Endothelial cell of umbilical vein (primary cell): ENCODE results near the gene CNOT1. TPM values are rescaled to one million over a fixed set of nuclear protein-coding genes. Genes with fewer than 3 reads are reported as not detected.
"Not testable (repeated sequence)": the region's sequence is repeated elsewhere in the genome, so short reads cannot be mapped to it uniquely, and the experiment has no call there.

Source experiments
- BruUV-seq: library from RNA; stranded (reverse); fragments of 400-500 nt; replicated peaks from 2 replicates; lab custom pipeline; 2021; lab: Mats Ljungman, UMichigan
- CTCF ChIA-PET: fragments of 300-600, 350-600 bp; sonication (Branson Sonifier 250); formaldehyde crosslinking; loops from one replicate; lab custom pipeline; 2021; ENCODE audit warnings: antibody characterized with exemption, inconsistent platforms; lab: Charles Lee
- POLR2A ChIA-PET: fragments of 300-600, 350-600 bp; sonication (Branson Sonifier 250); formaldehyde crosslinking; loops from one replicate; lab custom pipeline; 2021; ENCODE audit warnings: antibody characterized with exemption, inconsistent platforms; lab: Charles Lee
- DNase-seq: peaks from one replicate; pipeline ENCODE4 v3.0.0-alpha.2; 2011; ENCODE audit warnings: low read depth, low spot score
- FAIRE-seq: peaks from 2 replicates; lab custom pipeline; 2011; peaks lifted over from hg19 to GRCh38; lab: Jason Lieb, UNC
- H2AFZ ChIP-seq: 2 replicates; pipeline ENCODE4 v1.6.0; 2012; ENCODE audit warnings: low read depth, low read length, control low read depth, inconsistent platforms
- H3K27ac ChIP-seq: 2 replicates; pipeline ENCODE4 v1.5.1; 2011; ENCODE audit warnings: low read depth, mild to moderate bottlenecking, control low read depth, low read length, moderate library complexity; ENCODE audit not compliant: insufficient read depth
- H3K27me3 ChIP-seq, 2 experiments: 2 replicates each; pipeline versions ENCODE4 v1.6.0 to v1.6.1; 2011; ENCODE audit warnings: low read length in 2 of 2, mixed read lengths in 1 of 2; ENCODE audit not compliant: control insufficient read depth in 2 of 2, insufficient read depth in 2 of 2
- H3K36me3 ChIP-seq, 2 experiments: 2 replicates in 1 of 2; 3 replicates in 1 of 2; pipeline ENCODE4 v1.5.1; 2011; ENCODE audit warnings: low read length in 2 of 2, mild to moderate bottlenecking in 1 of 2, moderate library complexity in 1 of 2; ENCODE audit not compliant: control insufficient read depth in 2 of 2, insufficient read depth in 2 of 2; ENCODE audit errors: extremely low read depth in 1 of 2
- H3K4me1 ChIP-seq: 3 replicates; pipeline ENCODE4 v1.5.1; 2011; ENCODE audit warnings: mild to moderate bottlenecking, low read length; ENCODE audit not compliant: control insufficient read depth, insufficient read depth; ENCODE audit errors: extremely low read depth
- H3K4me2 ChIP-seq: 2 replicates; pipeline ENCODE4 v1.6.1; 2011; ENCODE audit warnings: low read length, control low read depth, mixed read lengths; ENCODE audit not compliant: insufficient read depth
- H3K4me3 ChIP-seq, 3 experiments: fragments of 200-600 bp in 1 of 3; sonication (generic), shearing (Covaris generic) in 1 of 3; replicated peaks in 1 of 3; 2 replicates each; pipeline ENCODE4 v1.5.1; 2011 to 2016; ENCODE audit warnings: control low read depth in 3 of 3, low read length in 3 of 3, mild to moderate bottlenecking in 2 of 3, inconsistent platforms in 1 of 3, low read depth in 1 of 3, moderate library complexity in 1 of 3; ENCODE audit not compliant: insufficient read depth in 1 of 3
- H3K79me2 ChIP-seq: 2 replicates; pipeline ENCODE4 v1.6.0; 2012; ENCODE audit warnings: low read length, inconsistent platforms; ENCODE audit not compliant: control insufficient read depth, insufficient read depth
- H3K9ac ChIP-seq: replicated peaks from 2 replicates; pipeline ENCODE3; 2011; ENCODE audit warnings: low read length, control low read depth; ENCODE audit not compliant: insufficient read depth; ENCODE audit errors: extremely low read depth
- H3K9me1 ChIP-seq: replicated peaks from 3 replicates; pipeline ENCODE4 v1.6.0; 2011; ENCODE audit warnings: mild to moderate bottlenecking, low read length; ENCODE audit not compliant: control insufficient read depth, insufficient read depth; ENCODE audit errors: extremely low read depth
- H3K9me3 ChIP-seq: replicated peaks from 2 replicates; pipeline ENCODE4 v1.5.1; 2012; ENCODE audit warnings: low read length, inconsistent platforms; ENCODE audit not compliant: control insufficient read depth, insufficient read depth
- H4K20me1 ChIP-seq: replicated peaks from 2 replicates; pipeline ENCODE3; 2011; ENCODE audit warnings: mild to moderate bottlenecking, low read length; ENCODE audit not compliant: control insufficient read depth, insufficient read depth; ENCODE audit errors: extremely low read depth
- CTCF ChIP-seq, 2 donors: IDR thresholded peaks; 1 replicate in 1 of 2; 2 replicates in 1 of 2; pipeline ENCODE4 v1.5.1; 2011; ENCODE audit warnings: low read length in 2 of 2, mild to moderate bottlenecking in 2 of 2, moderate library complexity in 2 of 2, control low read depth in 1 of 2, inconsistent platforms in 1 of 2, low read depth in 1 of 2; ENCODE audit not compliant: insufficient read depth in 1 of 2; ENCODE audit errors: extremely low read depth in 1 of 2
- EZH2 ChIP-seq: IDR thresholded peaks from 2 replicates; pipeline ENCODE4 v1.6.1; 2012; ENCODE audit warnings: borderline replicate concordance, low read depth, mild to moderate bottlenecking, moderate library complexity, low read length, inconsistent platforms; ENCODE audit not compliant: severe bottlenecking
- FOS ChIP-seq: IDR thresholded peaks from 2 replicates; pipeline ENCODE4 v1.6.1; 2011; ENCODE audit warnings: mild to moderate bottlenecking, low read length, moderate library complexity, borderline replicate concordance; ENCODE audit not compliant: insufficient read depth
- GATA2 ChIP-seq: IDR thresholded peaks from 2 replicates; pipeline ENCODE4 v1.7.0; 2011; ENCODE audit warnings: low read depth, mild to moderate bottlenecking, moderate library complexity, mixed read lengths, low read length; ENCODE audit not compliant: insufficient read length, insufficient read depth
- JUN ChIP-seq: IDR thresholded peaks from 2 replicates; pipeline ENCODE4 v1.6.1; 2011; ENCODE audit warnings: borderline replicate concordance, low read depth; ENCODE audit not compliant: insufficient read length, insufficient read depth
- MYC ChIP-seq: IDR thresholded peaks from one replicate; pipeline ENCODE4 v1.6.1; 2011; ENCODE audit warnings: mild to moderate bottlenecking, low read depth, low read length
- POLR2A ChIP-seq: IDR thresholded peaks from 2 replicates; pipeline ENCODE4 v1.6.1; 2012; ENCODE audit warnings: low read depth, mild to moderate bottlenecking, control low read depth, low read length
- POLR2AphosphoS5 ChIP-seq: IDR thresholded peaks from 2 replicates; pipeline ENCODE4 v1.6.1; 2012; ENCODE audit warnings: low read depth, mild to moderate bottlenecking, control low read depth, low read length, moderate library complexity; ENCODE audit not compliant: insufficient read depth
- dilution Hi-C: fragments of 300-500 bp; cut with MboI; formaldehyde crosslinking; loops from one replicate; pipeline ENCODE4 v1.15.0; 2019; ENCODE audit warnings: low sequenced_read_pairs; ENCODE audit not compliant: extremely low pct_ligation_motif_present
- intact Hi-C: fragments of 100-400 bp; cut with micrococcal nuclease; formaldehyde crosslinking; loops from one replicate; pipeline ENCODE4 v1.10.0; 2022
- polyA plus RNA-seq, 4 experiments: library from polyadenylated mRNA; depleted of rRNA in 3 of 4; stranded (reverse) in 3 of 4; unstranded in 1 of 4; fragments of >200 nt; gene quantifications; 2 replicates each; pipeline versions ENCODE4 v1.2.1 to v1.2.3, GENCODE V29; 2011 to 2012; ENCODE audit warnings: missing spikeins in 1 of 4
- total RNA-seq: library from RNA; stranded (reverse); gene quantifications from 2 replicates; pipeline ENCODE4 v1.2.3, GENCODE V29; 2021

CNOT1 gene
- total and polyA plus RNA-seq, 2 donors (not counting 3 experiments of a cell fraction or from before 2014, with no cell fraction given) = 142 to 151 TPM

- no peaks in the 10 kb centered on the region for H3K36me3 ChIP-seq
These were observed 31.7 kb upstream of the CNOT1 start for GRCh38 chr16:58661199-58661830.

DNA sequence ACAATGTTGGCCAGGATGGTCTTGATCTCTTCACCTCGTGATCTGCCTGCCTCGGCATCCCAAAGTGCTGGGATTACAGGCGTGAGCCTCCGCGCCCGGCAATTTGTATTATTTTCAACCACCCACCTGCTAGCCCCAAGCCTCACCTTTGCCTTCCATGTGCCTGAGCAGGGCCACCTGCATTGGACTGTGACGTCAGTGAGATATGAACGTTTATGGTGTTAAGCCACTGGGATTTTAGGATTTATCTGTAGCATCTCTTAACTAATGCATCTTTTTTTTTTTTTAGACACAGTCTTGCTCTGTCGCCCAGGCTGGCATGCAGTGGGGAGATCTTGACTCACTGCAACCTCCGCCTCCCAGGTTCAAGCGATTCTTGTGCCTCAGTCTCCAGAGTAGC is 30.3 kb upstream of the CNOT1 start:
- H3K9ac ChIP-seq, H4K20me1 ChIP-seq, DNase-seq, BruUV-seq, H3K79me2 ChIP-seq, H3K36me3 ChIP-seq, H2AFZ ChIP-seq, H3K4me3 ChIP-seq, H3K4me2 ChIP-seq, dilution Hi-C loops, H3K9me3 ChIP-seq, H3K27me3 ChIP-seq, H3K4me1 ChIP-seq, H3K9me1 ChIP-seq, FAIRE-seq, H3K27ac ChIP-seq: not testable (repeated sequence)
- ChIA-PET CTCF (interaction anchor here (1.7 to 7.6 kb wide), 3 partner anchors 97 to 361 kb away, joined by 17 to 64 read pairs (median 23); no protein-coding TSS in a partner anchor), POLR2A (interaction anchor here (0.7 kb wide), 1 partner anchor 10 kb away, joined by 3 read pairs; no protein-coding TSS in a partner anchor)
- intact Hi-C loops = loop anchor here (2.0 to 5.0 kb wide), 2 partner anchors 323 to 363 kb away; partner anchors contain the start of gene PRSS54

More at GRCh38 chr16:58661199-58661830, 31.7 kb upstream of the CNOT1 start:
- Histone ChIP-seq H4K20me1 (no peaks in the 10 kb centered on the region), H3K4me2 (no peak overlapping the region), H3K4me3 (no peak overlapping the region), H3K9ac (no peak overlapping the region), H3K9me1 (no peaks in the 10 kb centered on the region), H3K27ac (no peak overlapping the region), H3K9me3 (no peaks in the 10 kb centered on the region), H3K79me2 (no peaks in the 10 kb centered on the region), H3K4me1 (no peaks in the 10 kb centered on the region), H3K27me3 (no peaks in the 10 kb centered on the region), H2AFZ (no peak overlapping the region)
- dilution Hi-C loops (no loop called here), intact Hi-C loops (loop anchor here (1.0 to 5.0 kb wide), 5 partner anchors 95 to 364 kb away; partner anchors contain the start of gene PRSS54)
- TF ChIP-seq EZH2 (no peak), POLR2AphosphoS5 (no peak), JUN (peak; percentile 27), POLR2A (no peak), MYC (no peak), CTCF (IDR thresholded peaks at IDR 0.05; ENCODE audit: extremely low read depth in 1 of 2, insufficient read depth in 1 of 2, low read depth in 1 of 2, low read length in 2 of 2) (peak; percentile 55 to 65), GATA2 (no peak), FOS (peak; percentile 57)
- DNase-seq (peak; percentile 81), FAIRE-seq (peak; percentile 97)
- BruUV-seq = no TSS peak
- CTCF ChIA-PET = interaction anchor here (0.6 to 7.6 kb wide), 35 partner anchors 8 to 362 kb away, joined by 3 to 64 read pairs (median 4); partner anchors contain the start of genes NDRG4 and SLC38A7
- POLR2A ChIA-PET = no interaction called here
